ENCODE measurements around the gene WDR27.
A peak's percentile ranks its signal among the peaks of the same experiment; 100 is the strongest.

WDR27 gene

GRCh38 chr6:169701954-169702839 lies at the start of gene WDR27, which contains the start of gene C6orf120:
Gene WDR27, minus strand, starts transcription at chr6:169702029. Its CDS starts 13,024 bp downstream, at chr6:169689005.
Gene C6orf120, plus strand, starts transcription at chr6:169702126. Its CDS starts 334 bp downstream, at chr6:169702460.
- DNase-seq (ENCODE audit: low spot score): peak; percentile 85

- no peak for DNase-seq (ENCODE audit: low spot score)
These were observed 44.7 kb upstream of the WDR27 start for GRCh38 chr6:169746556-169746955.

GRCh38 chr6:169745405-169745804 lies 43.6 kb upstream of the WDR27 start:
- no peak for DNase-seq (ENCODE audit: low spot score)

GRCh38 chr6:169741344-169741743 lies 39.5 kb upstream of the WDR27 start:
- no peak for DNase-seq (ENCODE audit: low spot score)

- no peak for DNase-seq (ENCODE audit: low spot score)
These were observed 37.2 kb upstream of the WDR27 start for GRCh38 chr6:169738976-169739529.

GRCh38 chr6:169738204-169738975 lies 36.6 kb upstream of the WDR27 start:
- no peak for DNase-seq (ENCODE audit: low spot score)

- DNase-seq (ENCODE audit: low spot score): no peak
These were observed 28.1 kb upstream of the WDR27 start for GRCh38 chr6:169729961-169730360.

GRCh38 chr6:169726963-169727362 lies 25.1 kb upstream of the WDR27 start:
- DNase-seq (ENCODE audit: low spot score): no peak

- no peak for DNase-seq (ENCODE audit: low spot score)
These were observed 24.2 kb upstream of the WDR27 start for GRCh38 chr6:169726049-169726400.

- DNase-seq (ENCODE audit: low spot score): peak; percentile 71
These were observed 23.6 kb upstream of the WDR27 start for GRCh38 chr6:169725125-169726048.

- peak; percentile 78 for DNase-seq (ENCODE audit: low spot score)
These were observed 22.8 kb upstream of the WDR27 start, which contains the start of gene PHF10 for GRCh38 chr6:169724494-169725124. Gene PHF10, minus strand, starts transcription at chr6:169724500. Its CDS starts 569 bp downstream, at chr6:169723931.

- DNase-seq (ENCODE audit: low spot score): peak; percentile 46
These were observed 22.2 kb upstream of the WDR27 start for GRCh38 chr6:169723991-169724493.

- DNase-seq (ENCODE audit: low spot score): peak; percentile 41
These were observed 21.5 kb upstream of the WDR27 start for GRCh38 chr6:169723200-169723909.

GRCh38 chr6:169722362-169723199 lies 20.8 kb upstream of the WDR27 start:
- peak; percentile 51 for DNase-seq (ENCODE audit: low spot score)

GRCh38 chr6:169720207-169720855 lies 18.5 kb upstream of the WDR27 start:
- DNase-seq (ENCODE audit: low spot score): no peak

GRCh38 chr6:169719117-169719516 lies 17.3 kb upstream of the WDR27 start:
- DNase-seq (ENCODE audit: low spot score): no peak

GRCh38 chr6:169714595-169714994 lies 12.8 kb upstream of the WDR27 start:
- no peak for DNase-seq (ENCODE audit: low spot score)

- DNase-seq (ENCODE audit: low spot score): no peak
These were observed 12.3 kb upstream of the WDR27 start for GRCh38 chr6:169714178-169714577.

- DNase-seq (ENCODE audit: low spot score): no peak
These were observed 8.2 kb upstream of the WDR27 start for GRCh38 chr6:169710009-169710408.
